HepG2 (cell line): ENCODE measurements around the gene CAMKV. TPM values are rescaled to one million over a fixed set of nuclear protein-coding genes. Genes with fewer than 3 reads are reported as not detected.

Experiments used
- AGO1 ChIP-seq: fragments of 200-400 bp; formaldehyde crosslinking; IDR thresholded peaks from 2 replicates; pipeline ENCODE4 v1.6.1; 2017; ENCODE audit warnings: mild to moderate bottlenecking, low read depth, low read length, moderate library complexity; ENCODE audit not compliant: poor library complexity, severe bottlenecking
- HDAC6 ChIP-seq: fragments of 200-600 bp; sonication (generic); IDR thresholded peaks from 2 replicates; pipeline ENCODE4 v1.7.0; 2017; ENCODE audit warnings: mild to moderate bottlenecking, antibody characterized with exemption, low read length, low read depth
- HOXA9 ChIP-seq: sonication (generic); formaldehyde crosslinking; IDR thresholded peaks from 2 replicates; pipeline ENCODE4 v1.8.1; 2022; ENCODE audit warnings: missing genetic modification reagents, mild to moderate bottlenecking, moderate library complexity, borderline replicate concordance
- NCOR1 ChIP-seq: fragments of 200-600 bp; sonication (generic); IDR thresholded peaks from 2 replicates; pipeline ENCODE4 v1.7.0; 2017; ENCODE audit warnings: antibody characterized with exemption, low read length, borderline replicate concordance
- RFX1 ChIP-seq: fragments of 450-650 bp; IDR thresholded peaks from 2 replicates; pipeline ENCODE4 v1.6.1; 2017
- SP140L ChIP-seq: sonication (generic); formaldehyde crosslinking; IDR thresholded peaks from 2 replicates; pipeline ENCODE4 v1.4.0; 2020; ENCODE audit warnings: missing genetic modification reagents, borderline replicate concordance
- TARDBP ChIP-seq: sonication (generic); formaldehyde crosslinking; IDR thresholded peaks from 2 replicates; pipeline ENCODE4 v1.8.0; 2022; ENCODE audit warnings: mild to moderate bottlenecking, missing genetic modification reagents
- ZNF430 ChIP-seq: sonication (generic); formaldehyde crosslinking; IDR thresholded peaks from 2 replicates; pipeline ENCODE4 v1.9.0; 2021; ENCODE audit warnings: mild to moderate bottlenecking, missing genetic modification reagents
- ZNF670 ChIP-seq: sonication (generic); formaldehyde crosslinking; IDR thresholded peaks from 2 replicates; pipeline ENCODE4 v1.8.0; 2022; ENCODE audit warnings: mild to moderate bottlenecking, missing genetic modification reagents, borderline replicate concordance
- polyA plus RNA-seq, 8 experiments: library from polyadenylated mRNA; depleted of rRNA in 3 of 8; stranded (reverse) in 7 of 8; unstranded in 1 of 8; fragments of >200 nt; fragmentation: Illumina TruSeq in 4 of 8; extraction: Trizol in 4 of 8; gene quantifications; 2 replicates each; pipeline versions ENCODE4 v1.2.1 to v1.2.3, GENCODE V29; 2011 to 2016; ENCODE audit warnings: low read depth in 4 of 8, missing spikeins in 1 of 8, mixed read lengths in 1 of 8; ENCODE audit not compliant: insufficient read depth in 1 of 8
- total RNA-seq, 5 experiments: library from RNA; depleted of rRNA; stranded (reverse); fragments of >200 nt; fragmentation: Illumina TruSeq; extraction: Trizol; gene quantifications; 2 replicates each; pipeline ENCODE4 v1.2.3, GENCODE V29; 2016; ENCODE audit warnings: low read depth in 1 of 5
- TF ChIP-seq, protein P1 (sequence below): sonication (generic); formaldehyde crosslinking; IDR thresholded peaks from 2 replicates; pipeline ENCODE4 v1.8.0; 2022; ENCODE audit warnings: mild to moderate bottlenecking, missing genetic modification reagents, borderline replicate concordance
- TF ChIP-seq, protein P2 (sequence below), 2 experiments: IDR thresholded peaks; 2 replicates each; pipeline ENCODE4 v1.6.1; 2011 to 2012; ENCODE audit warnings: low read length in 2 of 2, borderline replicate concordance in 1 of 2, low read depth in 1 of 2, mild to moderate bottlenecking in 1 of 2, moderate library complexity in 1 of 2
- TF ChIP-seq, protein P3 (sequence below): sonication (generic); formaldehyde crosslinking; IDR thresholded peaks from 2 replicates; pipeline ENCODE4 v1.5.0; 2020; ENCODE audit warnings: mild to moderate bottlenecking, missing genetic modification reagents, moderate library complexity
- TF ChIP-seq, protein P4 (sequence below): sonication (generic); formaldehyde crosslinking; IDR thresholded peaks from 2 replicates; pipeline ENCODE4 v1.4.0; 2020; ENCODE audit warnings: missing genetic modification reagents

Gene CAMKV
- total and polyA plus RNA-seq, 2 of the 13 experiments (the other 11 are each of a cell fraction or from before 2014, with no cell fraction given): 0.13 to 0.15 TPM

DNA sequence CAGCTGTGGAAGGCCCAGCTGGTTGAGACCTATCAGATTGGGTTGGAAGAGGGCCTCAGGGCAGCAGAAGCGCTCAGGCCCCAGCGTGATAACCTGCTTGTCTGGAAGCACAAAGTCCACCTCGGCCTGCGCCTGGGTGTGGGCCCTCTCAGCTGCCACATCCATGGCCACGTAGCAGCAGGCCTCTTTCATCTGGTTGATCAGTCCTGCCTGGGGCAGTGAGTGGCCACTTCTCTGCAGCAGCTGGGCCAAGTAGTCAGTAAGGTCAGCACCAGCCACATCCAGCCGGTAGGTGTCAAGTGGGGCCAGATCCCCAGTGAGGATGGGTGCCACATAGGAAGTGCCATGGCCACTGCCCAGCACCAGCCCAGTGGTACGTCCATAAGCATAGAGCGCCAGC, 3.9 kb upstream of the CAMKV start (continued):
- TF ChIP-seq TARDBP (0 out of 2 replicates have a peak, but pooled peaks have one; percentile 51), AGO1 (no peak), NCOR1 (no peak), ZNF430 (CRISPR knock-in tag) (0 out of 2 replicates have a peak, but pooled peaks have one; percentile 39), RFX1 (no peak), SP140L (CRISPR knock-in tag) (no peak), HOXA9 (no peak), ZNF670 (no peak), HDAC6 (no peak)
- TF ChIP-seq, protein P1, sequence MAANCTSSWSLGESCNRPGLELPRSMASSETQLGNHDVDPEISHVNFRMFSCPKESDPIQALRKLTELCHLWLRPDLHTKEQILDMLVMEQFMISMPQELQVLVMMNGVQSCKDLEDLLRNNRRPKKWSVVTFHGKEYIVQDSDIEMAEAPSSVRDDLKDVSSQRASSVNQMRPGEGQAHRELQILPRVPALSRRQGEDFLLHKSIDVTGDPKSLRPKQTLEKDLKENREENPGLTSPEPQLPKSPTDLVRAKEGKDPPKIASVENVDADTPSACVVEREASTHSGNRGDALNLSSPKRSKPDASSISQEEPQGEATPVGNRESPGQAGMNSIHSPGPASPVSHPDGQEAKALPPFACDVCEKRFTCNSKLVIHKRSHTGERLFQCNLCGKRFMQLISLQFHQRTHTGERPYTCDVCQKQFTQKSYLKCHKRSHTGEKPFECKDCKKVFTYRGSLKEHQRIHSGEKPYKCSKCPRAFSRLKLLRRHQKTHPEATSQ (CRISPR knock-in tag): no peak
- TF ChIP-seq, protein P2, sequence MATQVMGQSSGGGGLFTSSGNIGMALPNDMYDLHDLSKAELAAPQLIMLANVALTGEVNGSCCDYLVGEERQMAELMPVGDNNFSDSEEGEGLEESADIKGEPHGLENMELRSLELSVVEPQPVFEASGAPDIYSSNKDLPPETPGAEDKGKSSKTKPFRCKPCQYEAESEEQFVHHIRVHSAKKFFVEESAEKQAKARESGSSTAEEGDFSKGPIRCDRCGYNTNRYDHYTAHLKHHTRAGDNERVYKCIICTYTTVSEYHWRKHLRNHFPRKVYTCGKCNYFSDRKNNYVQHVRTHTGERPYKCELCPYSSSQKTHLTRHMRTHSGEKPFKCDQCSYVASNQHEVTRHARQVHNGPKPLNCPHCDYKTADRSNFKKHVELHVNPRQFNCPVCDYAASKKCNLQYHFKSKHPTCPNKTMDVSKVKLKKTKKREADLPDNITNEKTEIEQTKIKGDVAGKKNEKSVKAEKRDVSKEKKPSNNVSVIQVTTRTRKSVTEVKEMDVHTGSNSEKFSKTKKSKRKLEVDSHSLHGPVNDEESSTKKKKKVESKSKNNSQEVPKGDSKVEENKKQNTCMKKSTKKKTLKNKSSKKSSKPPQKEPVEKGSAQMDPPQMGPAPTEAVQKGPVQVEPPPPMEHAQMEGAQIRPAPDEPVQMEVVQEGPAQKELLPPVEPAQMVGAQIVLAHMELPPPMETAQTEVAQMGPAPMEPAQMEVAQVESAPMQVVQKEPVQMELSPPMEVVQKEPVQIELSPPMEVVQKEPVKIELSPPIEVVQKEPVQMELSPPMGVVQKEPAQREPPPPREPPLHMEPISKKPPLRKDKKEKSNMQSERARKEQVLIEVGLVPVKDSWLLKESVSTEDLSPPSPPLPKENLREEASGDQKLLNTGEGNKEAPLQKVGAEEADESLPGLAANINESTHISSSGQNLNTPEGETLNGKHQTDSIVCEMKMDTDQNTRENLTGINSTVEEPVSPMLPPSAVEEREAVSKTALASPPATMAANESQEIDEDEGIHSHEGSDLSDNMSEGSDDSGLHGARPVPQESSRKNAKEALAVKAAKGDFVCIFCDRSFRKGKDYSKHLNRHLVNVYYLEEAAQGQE (IDR thresholded peaks at IDR 0.05; ENCODE audit: borderline replicate concordance in 1 of 2, low read depth in 1 of 2, low read length in 2 of 2): no peak
- TF ChIP-seq, protein P3, sequence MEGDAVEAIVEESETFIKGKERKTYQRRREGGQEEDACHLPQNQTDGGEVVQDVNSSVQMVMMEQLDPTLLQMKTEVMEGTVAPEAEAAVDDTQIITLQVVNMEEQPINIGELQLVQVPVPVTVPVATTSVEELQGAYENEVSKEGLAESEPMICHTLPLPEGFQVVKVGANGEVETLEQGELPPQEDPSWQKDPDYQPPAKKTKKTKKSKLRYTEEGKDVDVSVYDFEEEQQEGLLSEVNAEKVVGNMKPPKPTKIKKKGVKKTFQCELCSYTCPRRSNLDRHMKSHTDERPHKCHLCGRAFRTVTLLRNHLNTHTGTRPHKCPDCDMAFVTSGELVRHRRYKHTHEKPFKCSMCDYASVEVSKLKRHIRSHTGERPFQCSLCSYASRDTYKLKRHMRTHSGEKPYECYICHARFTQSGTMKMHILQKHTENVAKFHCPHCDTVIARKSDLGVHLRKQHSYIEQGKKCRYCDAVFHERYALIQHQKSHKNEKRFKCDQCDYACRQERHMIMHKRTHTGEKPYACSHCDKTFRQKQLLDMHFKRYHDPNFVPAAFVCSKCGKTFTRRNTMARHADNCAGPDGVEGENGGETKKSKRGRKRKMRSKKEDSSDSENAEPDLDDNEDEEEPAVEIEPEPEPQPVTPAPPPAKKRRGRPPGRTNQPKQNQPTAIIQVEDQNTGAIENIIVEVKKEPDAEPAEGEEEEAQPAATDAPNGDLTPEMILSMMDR (CRISPR knock-in tag): no peak
- TF ChIP-seq, protein P4, sequence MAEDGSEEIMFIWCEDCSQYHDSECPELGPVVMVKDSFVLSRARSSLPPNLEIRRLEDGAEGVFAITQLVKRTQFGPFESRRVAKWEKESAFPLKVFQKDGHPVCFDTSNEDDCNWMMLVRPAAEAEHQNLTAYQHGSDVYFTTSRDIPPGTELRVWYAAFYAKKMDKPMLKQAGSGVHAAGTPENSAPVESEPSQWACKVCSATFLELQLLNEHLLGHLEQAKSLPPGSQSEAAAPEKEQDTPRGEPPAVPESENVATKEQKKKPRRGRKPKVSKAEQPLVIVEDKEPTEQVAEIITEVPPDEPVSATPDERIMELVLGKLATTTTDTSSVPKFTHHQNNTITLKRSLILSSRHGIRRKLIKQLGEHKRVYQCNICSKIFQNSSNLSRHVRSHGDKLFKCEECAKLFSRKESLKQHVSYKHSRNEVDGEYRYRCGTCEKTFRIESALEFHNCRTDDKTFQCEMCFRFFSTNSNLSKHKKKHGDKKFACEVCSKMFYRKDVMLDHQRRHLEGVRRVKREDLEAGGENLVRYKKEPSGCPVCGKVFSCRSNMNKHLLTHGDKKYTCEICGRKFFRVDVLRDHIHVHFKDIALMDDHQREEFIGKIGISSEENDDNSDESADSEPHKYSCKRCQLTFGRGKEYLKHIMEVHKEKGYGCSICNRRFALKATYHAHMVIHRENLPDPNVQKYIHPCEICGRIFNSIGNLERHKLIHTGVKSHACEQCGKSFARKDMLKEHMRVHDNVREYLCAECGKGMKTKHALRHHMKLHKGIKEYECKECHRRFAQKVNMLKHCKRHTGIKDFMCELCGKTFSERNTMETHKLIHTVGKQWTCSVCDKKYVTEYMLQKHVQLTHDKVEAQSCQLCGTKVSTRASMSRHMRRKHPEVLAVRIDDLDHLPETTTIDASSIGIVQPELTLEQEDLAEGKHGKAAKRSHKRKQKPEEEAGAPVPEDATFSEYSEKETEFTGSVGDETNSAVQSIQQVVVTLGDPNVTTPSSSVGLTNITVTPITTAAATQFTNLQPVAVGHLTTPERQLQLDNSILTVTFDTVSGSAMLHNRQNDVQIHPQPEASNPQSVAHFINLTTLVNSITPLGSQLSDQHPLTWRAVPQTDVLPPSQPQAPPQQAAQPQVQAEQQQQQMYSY (CRISPR knock-in tag): no peak
